ENCODE results near the gene WRNIP1. TPM values are rescaled to one million over a fixed set of nuclear protein-coding genes. Genes with fewer than 3 reads are reported as not detected.

The WRNIP1 gene
- total RNA-seq, 1 donor from 2014 or later = 40.4 TPM

DNA sequence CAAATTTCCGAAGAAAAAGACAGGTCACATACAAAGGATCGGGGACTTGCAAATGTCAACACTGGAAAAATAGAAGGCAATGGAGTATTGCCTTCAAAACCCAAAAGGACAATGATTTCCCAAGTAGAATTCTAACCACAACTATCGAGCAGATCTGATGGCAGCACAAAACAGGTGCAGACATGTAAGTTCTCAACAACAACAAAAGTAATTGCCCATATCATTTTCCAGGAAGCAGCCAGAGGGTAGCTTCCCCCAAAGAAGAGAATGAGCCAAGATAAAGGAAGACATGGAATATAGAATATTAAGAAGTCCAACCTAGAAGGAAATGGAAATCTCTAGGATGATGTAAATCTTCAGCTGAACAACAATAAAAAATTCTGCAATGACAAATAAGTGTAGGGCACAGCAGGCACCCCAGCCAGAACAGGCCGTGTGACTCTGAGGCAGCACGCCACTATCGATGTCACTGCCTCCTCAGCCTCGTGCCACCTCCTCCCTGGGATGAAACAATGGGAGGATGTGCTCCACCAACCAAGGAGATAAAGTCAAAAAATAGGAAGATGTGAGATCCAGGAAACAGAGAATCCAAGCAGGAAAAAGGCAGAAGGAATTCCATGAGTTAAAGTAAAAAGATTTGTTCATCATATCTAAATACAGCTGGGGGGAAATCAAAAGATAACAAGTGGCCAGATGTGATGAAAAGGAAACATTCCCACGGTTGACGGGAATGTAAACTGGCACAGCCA, 42.3 kb downstream of the WRNIP1 start:
- no peak for DNase-seq (ENCODE audit: low spot score, unreplicated experiment)
- H3K9me3 Mint-ChIP-seq (ENCODE audit: low read depth) = no peaks in the 10 kb centered on the region
- H3K36me3 Mint-ChIP-seq (ENCODE audit: insufficient read depth) = no peaks in the 10 kb centered on the region
- no peak overlapping the region for H3K27ac Mint-ChIP-seq
- peaks cover 15% of the 10 kb centered on the region for H3K4me1 Mint-ChIP-seq (ENCODE audit: low read depth)
- no peak overlapping the region for H3K4me3 Mint-ChIP-seq (ENCODE audit: low read depth)
- TF ChIP-seq, protein P1, sequence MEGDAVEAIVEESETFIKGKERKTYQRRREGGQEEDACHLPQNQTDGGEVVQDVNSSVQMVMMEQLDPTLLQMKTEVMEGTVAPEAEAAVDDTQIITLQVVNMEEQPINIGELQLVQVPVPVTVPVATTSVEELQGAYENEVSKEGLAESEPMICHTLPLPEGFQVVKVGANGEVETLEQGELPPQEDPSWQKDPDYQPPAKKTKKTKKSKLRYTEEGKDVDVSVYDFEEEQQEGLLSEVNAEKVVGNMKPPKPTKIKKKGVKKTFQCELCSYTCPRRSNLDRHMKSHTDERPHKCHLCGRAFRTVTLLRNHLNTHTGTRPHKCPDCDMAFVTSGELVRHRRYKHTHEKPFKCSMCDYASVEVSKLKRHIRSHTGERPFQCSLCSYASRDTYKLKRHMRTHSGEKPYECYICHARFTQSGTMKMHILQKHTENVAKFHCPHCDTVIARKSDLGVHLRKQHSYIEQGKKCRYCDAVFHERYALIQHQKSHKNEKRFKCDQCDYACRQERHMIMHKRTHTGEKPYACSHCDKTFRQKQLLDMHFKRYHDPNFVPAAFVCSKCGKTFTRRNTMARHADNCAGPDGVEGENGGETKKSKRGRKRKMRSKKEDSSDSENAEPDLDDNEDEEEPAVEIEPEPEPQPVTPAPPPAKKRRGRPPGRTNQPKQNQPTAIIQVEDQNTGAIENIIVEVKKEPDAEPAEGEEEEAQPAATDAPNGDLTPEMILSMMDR (IDR thresholded peaks at IDR 0.05; ENCODE audit: unreplicated experiment) = no peak
- no peaks in the 10 kb centered on the region for H3K27me3 Mint-ChIP-seq

DNA sequence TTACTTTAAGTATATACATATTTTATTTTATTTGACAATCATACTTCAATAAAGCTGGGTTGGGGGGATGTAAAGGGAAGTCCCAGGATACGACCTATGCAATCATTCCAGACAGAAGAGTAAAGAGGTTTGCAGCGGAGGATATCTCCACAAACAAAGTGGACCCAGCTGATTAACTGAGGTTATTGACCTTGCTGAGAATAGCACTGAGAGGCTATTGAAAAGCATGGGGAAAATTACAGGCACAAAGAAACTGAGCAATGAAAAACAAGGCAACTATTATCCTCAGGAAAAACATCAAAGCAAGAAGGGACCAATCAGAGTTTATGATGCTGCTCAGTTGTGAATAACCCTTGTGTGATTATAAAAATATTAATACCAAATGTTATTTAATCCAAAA, 43.8 kb downstream of the WRNIP1 start:
- Mint-ChIP-seq H3K36me3 (ENCODE audit: insufficient read depth) (no peaks in the 10 kb centered on the region), H3K27me3 (no peaks in the 10 kb centered on the region), H3K4me1 (ENCODE audit: low read depth) (peaks cover 15% of the 10 kb centered on the region)

DNA sequence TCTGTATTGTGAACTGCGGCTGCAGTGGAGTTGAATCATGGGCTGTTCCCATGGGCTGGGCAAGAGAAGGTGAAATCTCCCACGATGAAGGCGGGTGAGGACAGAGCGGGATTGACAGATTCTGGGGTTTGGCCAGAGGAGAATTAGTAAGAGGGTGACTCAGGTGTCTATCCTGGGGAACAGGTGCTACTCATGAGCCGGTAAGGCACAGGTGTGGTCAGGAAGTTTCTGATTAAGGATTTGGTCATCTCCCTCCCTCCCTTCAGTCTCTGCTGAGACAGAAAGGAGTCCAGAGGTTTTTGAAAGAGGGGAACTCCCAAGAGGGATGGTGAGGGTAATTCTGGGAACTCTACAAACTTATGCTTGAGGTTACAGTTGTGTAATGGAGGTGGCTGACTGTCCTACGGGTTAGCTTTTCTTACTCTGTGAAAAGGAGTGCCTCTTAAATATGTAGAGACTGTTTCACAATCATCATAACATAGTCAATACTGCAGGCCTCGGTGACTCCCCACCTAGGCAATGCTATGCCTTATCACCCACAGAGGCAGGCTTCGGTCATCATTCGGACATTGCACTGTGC, 45.0 kb downstream of the WRNIP1 start:
- H3K4me3 Mint-ChIP-seq (ENCODE audit: low read depth) = no peak overlapping the region
- no peaks in the 10 kb centered on the region for H3K27me3 Mint-ChIP-seq
- H3K9me3 Mint-ChIP-seq (ENCODE audit: low read depth) = peaks cover 2% of the 10 kb centered on the region
- peaks cover 15% of the 10 kb centered on the region for H3K4me1 Mint-ChIP-seq (ENCODE audit: low read depth)
- H3K27ac Mint-ChIP-seq = peak overlapping the region; percentile 43
- TF ChIP-seq, protein P1 (IDR thresholded peaks at IDR 0.05; ENCODE audit: unreplicated experiment) = no peak
- no peak for DNase-seq (ENCODE audit: low spot score, unreplicated experiment)
- no peaks in the 10 kb centered on the region for H3K36me3 Mint-ChIP-seq (ENCODE audit: insufficient read depth)

More for the DNA sequence above, 43.8 kb downstream of the WRNIP1 start:
- H3K9me3 Mint-ChIP-seq (ENCODE audit: low read depth) = peaks cover 2% of the 10 kb centered on the region
- H3K27ac Mint-ChIP-seq = no peak overlapping the region
- no peak overlapping the region for H3K4me3 Mint-ChIP-seq (ENCODE audit: low read depth)
- TF ChIP-seq, protein P1 (IDR thresholded peaks at IDR 0.05; ENCODE audit: unreplicated experiment) = no peak
- DNase-seq (ENCODE audit: low spot score, unreplicated experiment) = no peak

DNA sequence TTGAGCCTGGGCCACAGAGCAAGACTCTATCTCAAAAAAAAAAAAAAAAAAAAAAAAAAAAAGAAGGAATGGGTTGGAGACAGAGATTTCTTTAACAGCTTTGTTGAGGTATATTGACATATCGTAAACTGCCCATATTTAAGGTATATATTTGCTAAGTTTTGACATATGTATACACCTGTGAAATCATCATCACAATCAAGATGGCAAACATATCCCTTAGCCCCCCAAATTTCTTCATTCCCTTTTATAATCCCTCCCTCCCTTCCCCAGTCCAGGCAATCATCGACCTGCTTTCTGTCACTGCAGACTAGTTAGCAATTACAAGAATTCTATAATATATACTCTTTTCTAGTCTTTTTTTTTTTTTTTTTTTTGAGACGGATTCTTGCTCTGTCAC, 47.5 kb downstream of the WRNIP1 start:
- H3K4me1 Mint-ChIP-seq (ENCODE audit: low read depth) = peaks cover 18% of the 10 kb centered on the region
- H3K27me3 Mint-ChIP-seq = no peaks in the 10 kb centered on the region

DNA sequence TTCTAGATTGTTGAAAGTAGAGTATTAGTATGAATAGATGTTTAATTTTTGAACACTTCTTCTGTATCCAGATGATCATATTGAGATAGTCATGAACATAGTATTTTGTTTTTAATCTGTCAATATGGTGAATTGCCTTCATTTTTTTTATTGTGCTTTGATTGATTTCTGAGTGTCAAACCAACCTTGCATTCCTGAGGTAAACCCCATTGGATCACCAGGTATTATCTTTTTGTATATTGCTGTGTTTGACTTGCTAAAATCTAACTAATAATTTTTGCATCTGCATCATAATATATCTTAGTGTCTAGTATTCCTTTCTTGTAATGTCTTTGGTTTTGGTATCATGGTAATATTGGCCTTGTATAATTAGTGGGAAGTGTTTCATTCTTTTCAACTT, 51.0 kb downstream of the WRNIP1 start:
- H3K27me3 Mint-ChIP-seq = no peaks in the 10 kb centered on the region
- no peak for DNase-seq (ENCODE audit: low spot score, unreplicated experiment)
- peaks cover 4% of the 10 kb centered on the region for H3K36me3 Mint-ChIP-seq (ENCODE audit: insufficient read depth)
- H3K4me3 Mint-ChIP-seq (ENCODE audit: low read depth) = no peak overlapping the region
- H3K9me3 Mint-ChIP-seq (ENCODE audit: low read depth) = peaks cover 24% of the 10 kb centered on the region
- H3K4me1 Mint-ChIP-seq (ENCODE audit: low read depth) = peaks cover 18% of the 10 kb centered on the region
- H3K27ac Mint-ChIP-seq = no peak overlapping the region
- TF ChIP-seq, protein P1 (IDR thresholded peaks at IDR 0.05; ENCODE audit: unreplicated experiment) = no peak

More for the DNA sequence above, 47.5 kb downstream of the WRNIP1 start:
- TF ChIP-seq, protein P1 (IDR thresholded peaks at IDR 0.05; ENCODE audit: unreplicated experiment) = no peak
- no peak overlapping the region for H3K27ac Mint-ChIP-seq
- H3K9me3 Mint-ChIP-seq (ENCODE audit: low read depth) = peaks cover 24% of the 10 kb centered on the region
- peaks cover 4% of the 10 kb centered on the region for H3K36me3 Mint-ChIP-seq (ENCODE audit: insufficient read depth)
- no peak overlapping the region for H3K4me3 Mint-ChIP-seq (ENCODE audit: low read depth)
- no peak for DNase-seq (ENCODE audit: low spot score, unreplicated experiment)
